HEK293 (cell line): ENCODE results near the gene FAM110D.

ENCODE experiments used
- KLF9 ChIP-seq: fragments of 450-650 bp; formaldehyde crosslinking; IDR thresholded peaks from 2 replicates; pipeline ENCODE4 v1.5.1; 2016; ENCODE audit warnings: missing biosample characterization, missing genetic modification characterization, low read depth
- ZBTB8A ChIP-seq: fragments of 450-650 bp; formaldehyde crosslinking; IDR thresholded peaks from 2 replicates; pipeline ENCODE4 v1.5.1; 2016; ENCODE audit warnings: missing biosample characterization, missing genetic modification characterization
- ZNF121 ChIP-seq: fragments of 450-650 bp; formaldehyde crosslinking; IDR thresholded peaks from 2 replicates; pipeline ENCODE4 v1.5.1; 2016; ENCODE audit warnings: missing biosample characterization, missing genetic modification characterization
- ZNF623 ChIP-seq: fragments of 450-650 bp; formaldehyde crosslinking; IDR thresholded peaks from 2 replicates; pipeline ENCODE4 v1.5.1; 2016; ENCODE audit warnings: missing biosample characterization, missing genetic modification characterization
- ZNF660 ChIP-seq: fragments of 450-650 bp; IDR thresholded peaks from 2 replicates; pipeline ENCODE4 v1.5.1; 2018; ENCODE audit warnings: missing biosample characterization, mild to moderate bottlenecking, missing genetic modification characterization
- ZNF76 ChIP-seq: fragments of 450-650 bp; formaldehyde crosslinking; IDR thresholded peaks from 2 replicates; pipeline ENCODE4; 2016; ENCODE audit warnings: low read depth, missing biosample characterization, missing genetic modification characterization, borderline replicate concordance
- TF ChIP-seq, protein P1 (sequence below): fragments of 450-650 bp; formaldehyde crosslinking; optimal IDR thresholded peaks from 2 replicates; pipeline ENCODE3; 2016; ENCODE audit warnings: missing biosample characterization, mild to moderate bottlenecking, missing genetic modification characterization

DNA sequence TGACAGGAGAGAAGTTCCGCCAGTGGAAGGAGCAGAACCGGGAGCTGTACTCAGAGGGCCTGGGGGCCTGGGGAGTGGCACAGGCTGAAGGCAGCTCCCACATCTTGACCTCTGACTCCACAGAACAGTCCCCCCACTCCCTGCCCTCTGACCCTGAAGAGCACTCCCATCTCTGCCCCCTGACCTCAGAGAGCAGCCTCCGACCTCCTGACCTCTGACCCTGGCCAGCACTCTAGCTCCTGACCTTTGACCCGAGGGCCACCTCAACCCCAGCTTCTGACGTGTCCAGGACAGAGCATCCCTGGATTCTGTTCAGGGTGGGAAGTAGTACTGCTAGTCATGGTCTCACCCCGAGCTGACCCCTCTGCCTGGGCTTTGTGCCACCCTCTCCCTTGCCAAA is 30.5 kb downstream of the FAM110D start:
- no peak for TF ChIP-seq ZNF121 (tag by site-specific recombination)
- no peak for TF ChIP-seq ZNF623
- TF ChIP-seq, protein P1, sequence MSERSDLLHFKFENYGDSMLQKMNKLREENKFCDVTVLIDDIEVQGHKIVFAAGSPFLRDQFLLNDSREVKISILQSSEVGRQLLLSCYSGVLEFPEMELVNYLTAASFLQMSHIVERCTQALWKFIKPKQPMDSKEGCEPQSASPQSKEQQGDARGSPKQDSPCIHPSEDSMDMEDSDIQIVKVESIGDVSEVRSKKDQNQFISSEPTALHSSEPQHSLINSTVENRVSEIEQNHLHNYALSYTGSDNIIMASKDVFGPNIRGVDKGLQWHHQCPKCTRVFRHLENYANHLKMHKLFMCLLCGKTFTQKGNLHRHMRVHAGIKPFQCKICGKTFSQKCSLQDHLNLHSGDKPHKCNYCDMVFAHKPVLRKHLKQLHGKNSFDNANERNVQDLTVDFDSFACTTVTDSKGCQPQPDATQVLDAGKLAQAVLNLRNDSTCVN (tag by site-specific recombination): no peak
- TF ChIP-seq KLF9 (tag by site-specific recombination): no peak
- TF ChIP-seq ZNF76 (tag by site-specific recombination): no peak
- TF ChIP-seq ZNF660: no peak
- no peak for TF ChIP-seq ZBTB8A
